ENCODE data around the gene SMARCA2.

SMARCA2 gene

DNA sequence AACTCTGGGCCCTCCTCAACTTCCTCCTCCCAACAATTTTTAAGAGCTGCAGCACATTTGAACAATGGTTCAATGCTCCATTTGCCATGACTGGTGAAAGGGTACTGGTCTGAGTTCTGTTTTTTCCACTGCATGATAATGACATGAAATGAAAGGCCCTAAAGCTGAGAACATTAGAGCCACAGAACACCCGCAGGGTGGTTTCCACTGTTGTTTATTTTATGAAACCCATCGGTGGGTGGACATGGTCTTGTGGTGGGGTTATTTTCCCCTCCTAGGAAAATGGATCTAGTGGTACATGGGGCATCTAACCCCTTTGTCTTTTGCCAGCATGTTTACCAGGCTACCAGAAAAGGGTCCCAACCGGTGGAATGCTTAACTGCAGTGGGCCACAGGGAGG is 71.8 kb downstream of the SMARCA2 start:
- H3K79me2 ChIP-seq (ENCODE audit: insufficient read depth, low read length), result no peaks in the 10 kb centered on the region
- H3K4me2 ChIP-seq (ENCODE audit: low read depth, low read length, poor library complexity, severe bottlenecking), result no peak overlapping the region
- no peak overlapping the region for H2AFZ ChIP-seq (ENCODE audit: low read length)
- no peak overlapping the region for H3K4me3 ChIP-seq (ENCODE audit: low read length, poor library complexity, severe bottlenecking)
- no peaks in the 10 kb centered on the region for H3K9me2 ChIP-seq (replicated peaks; ENCODE audit: low read depth, low read length)
- no peaks in the 10 kb centered on the region for H3K4me1 ChIP-seq (ENCODE audit: insufficient read depth, low read length, poor library complexity, severe bottlenecking)
- H4K20me1 ChIP-seq (ENCODE audit: insufficient read depth, low read length, poor library complexity, severe bottlenecking), result no peaks in the 10 kb centered on the region
- TF ChIP-seq EZH2phosphoT487 (IDR thresholded peaks at IDR 0.05; ENCODE audit: borderline replicate concordance), result no peak
- TF ChIP-seq, protein P1, sequence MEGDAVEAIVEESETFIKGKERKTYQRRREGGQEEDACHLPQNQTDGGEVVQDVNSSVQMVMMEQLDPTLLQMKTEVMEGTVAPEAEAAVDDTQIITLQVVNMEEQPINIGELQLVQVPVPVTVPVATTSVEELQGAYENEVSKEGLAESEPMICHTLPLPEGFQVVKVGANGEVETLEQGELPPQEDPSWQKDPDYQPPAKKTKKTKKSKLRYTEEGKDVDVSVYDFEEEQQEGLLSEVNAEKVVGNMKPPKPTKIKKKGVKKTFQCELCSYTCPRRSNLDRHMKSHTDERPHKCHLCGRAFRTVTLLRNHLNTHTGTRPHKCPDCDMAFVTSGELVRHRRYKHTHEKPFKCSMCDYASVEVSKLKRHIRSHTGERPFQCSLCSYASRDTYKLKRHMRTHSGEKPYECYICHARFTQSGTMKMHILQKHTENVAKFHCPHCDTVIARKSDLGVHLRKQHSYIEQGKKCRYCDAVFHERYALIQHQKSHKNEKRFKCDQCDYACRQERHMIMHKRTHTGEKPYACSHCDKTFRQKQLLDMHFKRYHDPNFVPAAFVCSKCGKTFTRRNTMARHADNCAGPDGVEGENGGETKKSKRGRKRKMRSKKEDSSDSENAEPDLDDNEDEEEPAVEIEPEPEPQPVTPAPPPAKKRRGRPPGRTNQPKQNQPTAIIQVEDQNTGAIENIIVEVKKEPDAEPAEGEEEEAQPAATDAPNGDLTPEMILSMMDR (conservative IDR thresholded peaks at IDR 0.05; ENCODE audit: low read length), result no peak
- H3K9me3 ChIP-seq (ENCODE audit: insufficient read depth, low read depth, low read length), result no peaks in the 10 kb centered on the region
- H3K27me3 ChIP-seq (ENCODE audit: insufficient read depth, low read length, poor library complexity, severe bottlenecking), result no peaks in the 10 kb centered on the region
- H3K36me3 ChIP-seq (ENCODE audit: insufficient read depth, low read length), result peaks cover 76% of the 10 kb centered on the region; the same call in 1 of the 2 replicates
- H3F3A ChIP-seq (ENCODE audit: low read depth), result no peaks in the 10 kb centered on the region
- H3K9ac ChIP-seq (ENCODE audit: low read depth, low read length, poor library complexity, severe bottlenecking), result no peak overlapping the region

DNA sequence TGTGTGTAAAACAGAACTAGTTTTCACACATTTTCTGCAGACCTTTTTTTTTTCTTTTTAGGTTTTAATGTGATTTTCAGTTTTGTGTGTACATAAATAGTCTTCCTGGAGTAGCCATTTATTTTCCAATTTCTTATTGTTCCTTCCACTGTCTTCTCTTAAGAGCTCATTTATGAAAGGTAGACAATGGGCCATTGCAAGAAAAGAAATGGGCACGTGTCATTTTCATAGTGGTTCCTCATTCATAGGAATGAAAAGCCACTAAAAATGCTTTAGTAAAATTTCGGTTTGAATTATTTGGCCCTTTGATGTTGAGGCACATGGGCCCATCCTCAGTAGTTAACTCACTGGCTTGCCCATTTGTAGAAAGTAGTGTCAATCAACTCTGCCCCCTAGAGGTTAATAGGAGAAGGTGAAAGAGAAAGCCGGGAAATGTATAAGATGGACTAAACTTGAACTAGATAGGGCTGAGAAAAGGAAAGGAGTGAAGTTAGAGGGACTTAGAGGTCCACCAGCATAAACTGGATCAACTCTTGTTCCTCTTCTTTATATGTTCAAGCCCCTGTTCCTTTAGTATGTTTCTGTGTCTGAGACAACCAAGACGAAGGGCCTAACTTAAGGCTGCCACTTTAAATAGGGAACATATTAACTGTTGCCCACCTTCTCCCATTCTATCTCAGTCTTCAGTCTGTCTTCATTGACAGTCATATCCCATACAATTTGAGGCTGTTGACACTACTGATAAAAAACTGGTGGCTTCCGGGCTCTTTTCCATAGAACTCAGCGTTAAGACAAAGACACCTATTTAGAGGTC is 72.6 kb downstream of the SMARCA2 start:
- Histone ChIP-seq H3K4me1 (ENCODE audit: insufficient read depth, low read length, poor library complexity, severe bottlenecking) (no peaks in the 10 kb centered on the region), H3K9me3 (ENCODE audit: insufficient read depth, low read depth, low read length) (no peaks in the 10 kb centered on the region), H3K9ac (ENCODE audit: low read depth, low read length, poor library complexity, severe bottlenecking) (no peak overlapping the region), H2AFZ (ENCODE audit: low read length) (no peak overlapping the region), H3K36me3 (ENCODE audit: insufficient read depth, low read length) (peaks cover 77% of the 10 kb centered on the region; the same call in 1 of the 2 replicates), H4K20me1 (ENCODE audit: insufficient read depth, low read length, poor library complexity, severe bottlenecking) (no peaks in the 10 kb centered on the region), H3K9me2 (replicated peaks; ENCODE audit: low read depth, low read length) (no peaks in the 10 kb centered on the region), H3K27me3 (ENCODE audit: insufficient read depth, low read length, poor library complexity, severe bottlenecking) (no peaks in the 10 kb centered on the region), H3K4me3 (ENCODE audit: low read length, poor library complexity, severe bottlenecking) (no peak overlapping the region), H3K79me2 (ENCODE audit: insufficient read depth, low read length) (no peaks in the 10 kb centered on the region), H3F3A (ENCODE audit: low read depth) (no peaks in the 10 kb centered on the region), H3K4me2 (ENCODE audit: low read depth, low read length, poor library complexity, severe bottlenecking) (no peak overlapping the region)
- TF ChIP-seq, protein P1 (conservative IDR thresholded peaks at IDR 0.05; ENCODE audit: low read length), result peak; percentile 91
- TF ChIP-seq EZH2phosphoT487 (IDR thresholded peaks at IDR 0.05; ENCODE audit: borderline replicate concordance), result no peak

DNA sequence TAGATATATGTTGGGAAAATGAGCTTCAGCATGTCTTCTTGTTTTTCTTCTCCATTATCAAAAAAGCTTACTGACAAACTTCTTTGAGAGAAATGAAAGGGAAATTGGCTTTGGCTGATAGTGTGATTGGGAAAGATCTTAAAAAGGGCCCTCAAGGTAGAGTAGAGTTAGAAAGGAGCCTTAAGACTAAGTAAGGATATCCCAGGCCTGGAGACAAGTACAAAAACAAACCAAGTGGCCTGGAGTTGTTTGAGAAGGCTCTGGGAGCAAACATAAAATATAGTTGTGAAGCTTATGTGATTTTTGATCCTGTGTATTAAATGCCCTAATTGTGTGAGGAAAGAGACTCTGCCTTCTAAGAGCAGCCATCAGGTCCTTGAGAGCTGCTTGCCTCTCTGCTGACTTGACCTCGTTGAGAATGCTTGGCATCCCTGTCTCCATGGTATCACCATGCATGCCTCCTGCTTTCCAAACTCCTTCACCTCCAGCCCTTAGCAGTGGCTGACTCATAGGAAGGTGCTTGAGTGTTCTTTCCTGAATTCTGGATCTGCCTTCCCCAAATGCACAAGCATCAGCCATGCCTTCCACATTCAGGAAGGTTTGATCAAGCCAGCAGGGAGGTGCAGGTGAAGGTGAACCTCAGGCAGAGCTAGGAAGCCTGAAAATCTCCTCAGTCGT is 78.9 kb downstream of the SMARCA2 start:
- Histone ChIP-seq H3K9me2 (replicated peaks; ENCODE audit: low read depth, low read length) (no peaks in the 10 kb centered on the region), H3K27me3 (ENCODE audit: insufficient read depth, low read length, poor library complexity, severe bottlenecking) (no peaks in the 10 kb centered on the region), H3F3A (ENCODE audit: low read depth) (no peaks in the 10 kb centered on the region), H3K4me3 (ENCODE audit: low read length, poor library complexity, severe bottlenecking) (no peak overlapping the region), H3K9ac (ENCODE audit: low read depth, low read length, poor library complexity, severe bottlenecking) (no peak overlapping the region), H3K36me3 (ENCODE audit: insufficient read depth, low read length) (peaks cover 66% of the 10 kb centered on the region), H2AFZ (ENCODE audit: low read length) (no peak overlapping the region), H4K20me1 (ENCODE audit: insufficient read depth, low read length, poor library complexity, severe bottlenecking) (no peaks in the 10 kb centered on the region), H3K4me2 (ENCODE audit: low read depth, low read length, poor library complexity, severe bottlenecking) (no peak overlapping the region), H3K4me1 (ENCODE audit: insufficient read depth, low read length, poor library complexity, severe bottlenecking) (no peaks in the 10 kb centered on the region), H3K9me3 (ENCODE audit: insufficient read depth, low read depth, low read length) (no peaks in the 10 kb centered on the region), H3K79me2 (ENCODE audit: insufficient read depth, low read length) (no peaks in the 10 kb centered on the region)
- TF ChIP-seq EZH2phosphoT487 (IDR thresholded peaks at IDR 0.05; ENCODE audit: borderline replicate concordance), result no peak
- TF ChIP-seq, protein P1 (conservative IDR thresholded peaks at IDR 0.05; ENCODE audit: low read length), result no peak
